Measurements from ENCODE around the gene RTP1. TPM values are rescaled to one million over a fixed set of nuclear protein-coding genes. Genes with fewer than 3 reads are reported as not detected.
A peak's percentile ranks its signal among the peaks of the same experiment; 100 is the strongest.

The RTP1 gene
- total RNA-seq, 1 experiment from 2014 or later: not detected

GRCh38 chr3:187161556-187161955 lies 35.7 kb upstream of the RTP1 start:
- intact Hi-C loops (cut with micrococcal nuclease; ENCODE audit: unreplicated experiment): no loop called here
- no TSS peak for BruUV-seq (replicated peaks)
- H3K27ac ChIP-seq (ENCODE audit: low read depth, low read length, poor library complexity, severe bottlenecking): no peak overlapping the region
- ChIA-PET POLR2A (ENCODE audit: low non-redundant PET) (no interaction called here), CTCF (no interaction called here)
- peaks cover 4% of the 10 kb centered on the region for H3K4me1 ChIP-seq (ENCODE audit: insufficient read depth, low read length, poor library complexity, severe bottlenecking)
- TF ChIP-seq CTCF (conservative IDR thresholded peaks at IDR 0.05; ENCODE audit: low read depth, low read length): no peak
- no peak for TF ChIP-seq EZH2 (IDR thresholded peaks at IDR 0.05; ENCODE audit: borderline replicate concordance, low read depth, low read length, poor library complexity, severe bottlenecking)
- H3K36me3 ChIP-seq (ENCODE audit: insufficient read depth, low read length, poor library complexity, severe bottlenecking): no peaks in the 10 kb centered on the region
- no peak overlapping the region for H3K4me3 ChIP-seq (ENCODE audit: low read depth, low read length, poor library complexity, severe bottlenecking)
- H3K27me3 ChIP-seq (replicated peaks; ENCODE audit: insufficient read depth, low read depth, low read length, poor library complexity): no peaks in the 10 kb centered on the region
- DNase-seq (ENCODE audit: low spot score): no peak
- H3K9me3 ChIP-seq (ENCODE audit: low read depth, low read length, poor library complexity, severe bottlenecking): peaks cover 6% of the 10 kb centered on the region

GRCh38 chr3:187162265-187162953 lies 34.9 kb upstream of the RTP1 start:
- intact Hi-C loops (cut with micrococcal nuclease; ENCODE audit: unreplicated experiment): no loop called here
- H3K27ac ChIP-seq (ENCODE audit: low read depth, low read length, poor library complexity, severe bottlenecking): no peak overlapping the region
- H3K9me3 ChIP-seq (ENCODE audit: low read depth, low read length, poor library complexity, severe bottlenecking): peaks cover 6% of the 10 kb centered on the region
- ChIA-PET POLR2A (ENCODE audit: low non-redundant PET) (no interaction called here), CTCF (interaction anchor here (0.9 kb wide), 1 partner anchor 23 kb away, joined by 3 read pairs; the partner anchor contains the start of gene RPL39L)
- no peak overlapping the region for H3K4me3 ChIP-seq (ENCODE audit: low read depth, low read length, poor library complexity, severe bottlenecking)
- TF ChIP-seq EZH2 (IDR thresholded peaks at IDR 0.05; ENCODE audit: borderline replicate concordance, low read depth, low read length, poor library complexity, severe bottlenecking): no peak
- TF ChIP-seq CTCF (conservative IDR thresholded peaks at IDR 0.05; ENCODE audit: low read depth, low read length): no peak
- DNase-seq (ENCODE audit: low spot score): no peak
- peaks cover 4% of the 10 kb centered on the region for H3K4me1 ChIP-seq (ENCODE audit: insufficient read depth, low read length, poor library complexity, severe bottlenecking)
- H3K27me3 ChIP-seq (replicated peaks; ENCODE audit: insufficient read depth, low read depth, low read length, poor library complexity): no peaks in the 10 kb centered on the region
- no TSS peak for BruUV-seq (replicated peaks)
- H3K36me3 ChIP-seq (ENCODE audit: insufficient read depth, low read length, poor library complexity, severe bottlenecking): no peaks in the 10 kb centered on the region

DNA sequence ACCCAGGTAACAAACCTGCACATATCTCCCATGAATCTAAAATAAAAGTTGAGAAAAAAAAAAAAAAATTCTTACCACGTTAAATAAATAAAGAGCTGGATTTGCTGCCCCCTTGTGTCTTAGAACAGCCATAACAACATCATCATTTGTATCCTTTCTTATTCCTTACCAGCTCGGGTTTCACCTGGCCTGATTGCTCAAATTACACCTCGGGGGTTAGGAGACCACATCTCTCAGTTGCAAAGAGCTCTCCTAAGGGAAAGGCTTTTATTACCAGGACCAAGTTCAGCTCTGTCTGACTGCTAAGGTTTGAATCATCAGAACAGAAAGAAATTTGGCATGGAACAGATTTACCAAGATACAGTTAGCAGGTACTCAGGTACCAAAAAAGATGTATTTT lies 32.1 kb upstream of the RTP1 start:
- intact Hi-C loops (cut with micrococcal nuclease; ENCODE audit: unreplicated experiment): loop anchor here (1.0 kb wide), 1 partner anchor 316 kb away; no protein-coding TSS in a partner anchor
- DNase-seq (ENCODE audit: low spot score): peak; percentile 74
- BruUV-seq (replicated peaks): no TSS peak

More for the DNA sequence above, 32.1 kb upstream of the RTP1 start:
- H3K4me3 ChIP-seq (ENCODE audit: low read depth, low read length, poor library complexity, severe bottlenecking): no peak overlapping the region
- H3K27ac ChIP-seq (ENCODE audit: low read depth, low read length, poor library complexity, severe bottlenecking): no peak overlapping the region
- CTCF ChIA-PET: interaction anchor here (0.6 to 2.6 kb wide), 23 partner anchors 12 to 1222 kb away, joined by 3 to 59 read pairs (median 4); partner anchors contain the start of gene RPL39L
- TF ChIP-seq EZH2 (IDR thresholded peaks at IDR 0.05; ENCODE audit: borderline replicate concordance, low read depth, low read length, poor library complexity, severe bottlenecking) (no peak), CTCF (conservative IDR thresholded peaks at IDR 0.05; ENCODE audit: low read depth, low read length) (peak; percentile 81)
- peaks cover 4% of the 10 kb centered on the region for H3K4me1 ChIP-seq (ENCODE audit: insufficient read depth, low read length, poor library complexity, severe bottlenecking)
- no peaks in the 10 kb centered on the region for H3K9me3 ChIP-seq (ENCODE audit: low read depth, low read length, poor library complexity, severe bottlenecking)
- POLR2A ChIA-PET (ENCODE audit: low non-redundant PET): interaction anchor here (0.6 kb wide), 3 partner anchors 78 to 551 kb away, joined by 3 to 10 read pairs (median 9); no protein-coding TSS in a partner anchor
- H3K36me3 ChIP-seq (ENCODE audit: insufficient read depth, low read length, poor library complexity, severe bottlenecking): no peaks in the 10 kb centered on the region
- H3K27me3 ChIP-seq (replicated peaks; ENCODE audit: insufficient read depth, low read depth, low read length, poor library complexity): no peaks in the 10 kb centered on the region

Measured in A673 (cell line).